ENCODE data around the gene EPHA5.

EPHA5 gene

DNA sequence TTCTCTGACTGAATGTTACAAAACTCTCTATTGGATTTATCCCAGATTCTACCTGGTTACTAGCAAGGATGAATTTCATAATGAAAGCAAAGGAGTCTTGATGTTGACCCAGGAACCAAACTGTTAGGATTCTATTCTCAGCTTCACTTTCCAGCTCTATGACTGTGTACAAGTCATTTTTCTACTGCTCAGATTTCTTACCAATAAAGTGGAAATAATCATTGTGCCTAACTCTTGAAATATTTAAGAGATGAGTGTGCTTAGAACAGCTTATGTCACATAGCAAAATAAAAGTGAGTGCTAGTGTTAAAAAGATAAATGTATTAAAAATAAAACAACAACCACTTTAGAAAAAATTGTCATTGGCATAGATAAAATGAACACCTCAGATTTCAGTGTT is 45.6 kb downstream of the EPHA5 start:
- no peak overlapping the region for H2AFZ ChIP-seq (ENCODE audit: insufficient read depth, low read length, poor library complexity)
- H3K14ac ChIP-seq (ENCODE audit: low read length), result no peak overlapping the region
- no peaks in the 10 kb centered on the region for H3K79me2 ChIP-seq (ENCODE audit: control insufficient read depth, insufficient read depth, low read length, poor library complexity)
- H3K9ac ChIP-seq (ENCODE audit: low read length), result no peak overlapping the region
- no peak overlapping the region for H3K18ac ChIP-seq (ENCODE audit: low read length)
- no peaks in the 10 kb centered on the region for H3K27me3 ChIP-seq (ENCODE audit: insufficient read depth, low read length)
- no peak overlapping the region for H2BK120ac ChIP-seq (ENCODE audit: insufficient read depth, low read length, poor library complexity)
- no peaks in the 10 kb centered on the region for H3K4me1 ChIP-seq (ENCODE audit: control insufficient read depth in 1 of 2, insufficient read depth in 2 of 2, low read length in 2 of 2)
- no peaks in the 10 kb centered on the region for H3K79me1 ChIP-seq (ENCODE audit: low read length)
- H3K23ac ChIP-seq (ENCODE audit: low read length), result no peak overlapping the region
- no peak overlapping the region for H3K4me2 ChIP-seq (ENCODE audit: low read length)
- no peak overlapping the region for H4K8ac ChIP-seq (ENCODE audit: low read depth, low read length)
- H3K4ac ChIP-seq (ENCODE audit: low read depth, low read length), result no peak overlapping the region
- H2AK5ac ChIP-seq (ENCODE audit: low read length), result no peak overlapping the region
- H4K12ac ChIP-seq (ENCODE audit: low read depth, low read length), result no peak overlapping the region
- no peaks in the 10 kb centered on the region for H3K36me3 ChIP-seq (ENCODE audit: control insufficient read depth in 1 of 2, insufficient read depth in 2 of 2, low read length in 2 of 2)
- H3K27ac ChIP-seq (ENCODE audit: low read depth, low read length), result no peak overlapping the region
- no peak overlapping the region for H4K91ac ChIP-seq (ENCODE audit: low read depth, low read length)
- H2BK12ac ChIP-seq (ENCODE audit: low read length), result no peak overlapping the region
- H3K9me3 ChIP-seq (ENCODE audit: insufficient read depth, low read depth, low read length), result no peaks in the 10 kb centered on the region
- DNase-seq, result no peak
- H2BK5ac ChIP-seq (ENCODE audit: low read depth, low read length, poor library complexity), result no peak overlapping the region
- H3K4me3 ChIP-seq (ENCODE audit: low read depth, low read length), result no peak overlapping the region

GRCh38 chr4:65623506-65623905 is 46.8 kb downstream of the EPHA5 start:
- Histone ChIP-seq H2BK120ac (ENCODE audit: insufficient read depth, low read length, poor library complexity) (no peak overlapping the region), H3K4me3 (ENCODE audit: low read depth, low read length) (no peak overlapping the region), H3K4me1 (ENCODE audit: control insufficient read depth in 1 of 2, insufficient read depth in 2 of 2, low read length in 2 of 2) (no peaks in the 10 kb centered on the region), H2AK5ac (ENCODE audit: low read length) (no peak overlapping the region), H3K14ac (ENCODE audit: low read length) (no peak overlapping the region), H3K23ac (ENCODE audit: low read length) (no peak overlapping the region), H4K12ac (ENCODE audit: low read depth, low read length) (no peak overlapping the region), H2BK5ac (ENCODE audit: low read depth, low read length, poor library complexity) (no peak overlapping the region), H4K8ac (ENCODE audit: low read depth, low read length) (no peak overlapping the region), H3K9me3 (ENCODE audit: insufficient read depth, low read depth, low read length) (no peaks in the 10 kb centered on the region), H3K4ac (ENCODE audit: low read depth, low read length) (no peak overlapping the region), H3K79me2 (ENCODE audit: control insufficient read depth, insufficient read depth, low read length, poor library complexity) (no peaks in the 10 kb centered on the region), H3K9ac (ENCODE audit: low read length) (no peak overlapping the region), H3K4me2 (ENCODE audit: low read length) (no peak overlapping the region), H3K27me3 (ENCODE audit: insufficient read depth, low read length) (no peaks in the 10 kb centered on the region), H2BK12ac (ENCODE audit: low read length) (no peak overlapping the region), H2AFZ (ENCODE audit: insufficient read depth, low read length, poor library complexity) (no peak overlapping the region), H3K27ac (ENCODE audit: low read depth, low read length) (no peak overlapping the region), H3K79me1 (ENCODE audit: low read length) (no peaks in the 10 kb centered on the region), H3K18ac (ENCODE audit: low read length) (no peak overlapping the region), H3K36me3 (ENCODE audit: control insufficient read depth in 1 of 2, insufficient read depth in 2 of 2, low read length in 2 of 2) (no peaks in the 10 kb centered on the region), H4K91ac (ENCODE audit: low read depth, low read length) (no peak overlapping the region)
- no CpG with 5 or more reads among the region's 1 CpG for WGBS (ENCODE audit: extremely low coverage, insufficient coverage, insufficient read length)
- peak in 1 of 2 donors; percentile 43 for DNase-seq

DNA sequence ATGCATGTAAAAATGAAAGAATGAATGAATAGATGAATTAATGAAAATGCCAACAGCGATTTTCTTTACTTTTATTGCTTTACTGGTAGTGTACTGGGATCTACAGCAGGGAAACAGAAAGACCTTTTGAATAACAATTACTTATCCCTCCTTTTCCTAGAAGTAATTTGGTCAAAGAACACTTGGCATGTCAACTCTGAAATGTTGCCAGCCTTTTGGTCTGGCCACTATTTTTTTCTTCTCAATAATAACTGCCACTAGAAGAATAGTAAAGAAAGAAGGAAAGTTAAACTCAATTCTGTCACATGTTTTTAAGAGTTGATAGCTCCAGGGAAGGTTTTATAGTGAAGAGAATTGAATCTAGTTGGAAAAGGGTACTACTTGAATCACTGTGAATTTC is 52.9 kb downstream of the EPHA5 start:
- no peak overlapping the region for H2AK5ac ChIP-seq (ENCODE audit: low read length)
- WGBS (ENCODE audit: extremely low coverage, insufficient coverage, insufficient read length), result no CpG with 5 or more reads among the region's 1 CpG
- no peak overlapping the region for H3K18ac ChIP-seq (ENCODE audit: low read length)
- H4K91ac ChIP-seq (ENCODE audit: low read depth, low read length), result no peak overlapping the region
- H3K4ac ChIP-seq (ENCODE audit: low read depth, low read length), result no peak overlapping the region
- no peaks in the 10 kb centered on the region for H3K9me3 ChIP-seq (ENCODE audit: insufficient read depth, low read depth, low read length)
- H4K12ac ChIP-seq (ENCODE audit: low read depth, low read length), result no peak overlapping the region
- H4K8ac ChIP-seq (ENCODE audit: low read depth, low read length), result no peak overlapping the region
- no peaks in the 10 kb centered on the region for H3K36me3 ChIP-seq (ENCODE audit: control insufficient read depth in 1 of 2, insufficient read depth in 2 of 2, low read length in 2 of 2)
- H3K23ac ChIP-seq (ENCODE audit: low read length), result no peak overlapping the region
- no peak overlapping the region for H3K4me3 ChIP-seq (ENCODE audit: low read depth, low read length)
- no peak overlapping the region for H3K4me2 ChIP-seq (ENCODE audit: low read length)
- DNase-seq, result no peak
- H2BK120ac ChIP-seq (ENCODE audit: insufficient read depth, low read length, poor library complexity), result no peak overlapping the region
- no peaks in the 10 kb centered on the region for H3K4me1 ChIP-seq (ENCODE audit: control insufficient read depth in 1 of 2, insufficient read depth in 2 of 2, low read length in 2 of 2)
- no peak overlapping the region for H3K9ac ChIP-seq (ENCODE audit: low read length)
- H2BK5ac ChIP-seq (ENCODE audit: low read depth, low read length, poor library complexity), result no peak overlapping the region
- H2BK12ac ChIP-seq (ENCODE audit: low read length), result no peak overlapping the region
- no peak overlapping the region for H3K14ac ChIP-seq (ENCODE audit: low read length)
- no peak overlapping the region for H2AFZ ChIP-seq (ENCODE audit: insufficient read depth, low read length, poor library complexity)
- no peaks in the 10 kb centered on the region for H3K79me2 ChIP-seq (ENCODE audit: control insufficient read depth, insufficient read depth, low read length, poor library complexity)
- no peaks in the 10 kb centered on the region for H3K27me3 ChIP-seq (ENCODE audit: insufficient read depth, low read length)
- H3K79me1 ChIP-seq (ENCODE audit: low read length), result no peaks in the 10 kb centered on the region
- H3K27ac ChIP-seq (ENCODE audit: low read depth, low read length), result no peak overlapping the region

GRCh38 chr4:65604515-65604914 is 65.8 kb downstream of the EPHA5 start:
- Histone ChIP-seq H4K12ac (ENCODE audit: low read depth, low read length) (no peak overlapping the region), H3K4me3 (ENCODE audit: low read depth, low read length) (no peak overlapping the region), H3K79me2 (ENCODE audit: control insufficient read depth, insufficient read depth, low read length, poor library complexity) (no peaks in the 10 kb centered on the region), H2AFZ (ENCODE audit: insufficient read depth, low read length, poor library complexity) (no peak overlapping the region), H3K9me3 (ENCODE audit: insufficient read depth, low read depth, low read length) (no peaks in the 10 kb centered on the region), H3K14ac (ENCODE audit: low read length) (no peak overlapping the region), H3K23ac (ENCODE audit: low read length) (no peak overlapping the region), H3K4me2 (ENCODE audit: low read length) (no peak overlapping the region), H3K4ac (ENCODE audit: low read depth, low read length) (no peak overlapping the region), H3K18ac (ENCODE audit: low read length) (no peak overlapping the region), H3K4me1 (ENCODE audit: control insufficient read depth in 1 of 2, insufficient read depth in 2 of 2, low read length in 2 of 2) (no peaks in the 10 kb centered on the region), H2AK5ac (ENCODE audit: low read length) (no peak overlapping the region), H3K36me3 (ENCODE audit: control insufficient read depth in 1 of 2, insufficient read depth in 2 of 2, low read length in 2 of 2) (no peaks in the 10 kb centered on the region), H2BK5ac (ENCODE audit: low read depth, low read length, poor library complexity) (no peak overlapping the region), H3K79me1 (ENCODE audit: low read length) (no peaks in the 10 kb centered on the region), H4K91ac (ENCODE audit: low read depth, low read length) (no peak overlapping the region), H4K8ac (ENCODE audit: low read depth, low read length) (no peak overlapping the region), H2BK12ac (ENCODE audit: low read length) (no peak overlapping the region), H3K9ac (ENCODE audit: low read length) (no peak overlapping the region), H3K27ac (ENCODE audit: low read depth, low read length) (no peak overlapping the region), H2BK120ac (ENCODE audit: insufficient read depth, low read length, poor library complexity) (no peak overlapping the region), H3K27me3 (ENCODE audit: insufficient read depth, low read length) (no peaks in the 10 kb centered on the region)
- no CpG with 5 or more reads among the region's 1 CpG for WGBS (ENCODE audit: extremely low coverage, insufficient coverage, insufficient read length)
- no peak for DNase-seq

GRCh38 chr4:65600656-65601055 is 69.6 kb downstream of the EPHA5 start:
- Histone ChIP-seq H3K27ac (ENCODE audit: low read depth, low read length) (no peak overlapping the region), H2BK12ac (ENCODE audit: low read length) (no peak overlapping the region), H4K8ac (ENCODE audit: low read depth, low read length) (no peak overlapping the region), H3K79me1 (ENCODE audit: low read length) (no peaks in the 10 kb centered on the region), H3K4me2 (ENCODE audit: low read length) (no peak overlapping the region), H3K36me3 (ENCODE audit: control insufficient read depth in 1 of 2, insufficient read depth in 2 of 2, low read length in 2 of 2) (no peaks in the 10 kb centered on the region), H2AK5ac (ENCODE audit: low read length) (no peak overlapping the region), H3K27me3 (ENCODE audit: insufficient read depth, low read length) (no peaks in the 10 kb centered on the region), H2BK5ac (ENCODE audit: low read depth, low read length, poor library complexity) (no peak overlapping the region), H4K12ac (ENCODE audit: low read depth, low read length) (no peak overlapping the region), H3K4me1 (ENCODE audit: control insufficient read depth in 1 of 2, insufficient read depth in 2 of 2, low read length in 2 of 2) (no peaks in the 10 kb centered on the region), H2BK120ac (ENCODE audit: insufficient read depth, low read length, poor library complexity) (no peak overlapping the region), H3K9me3 (ENCODE audit: insufficient read depth, low read depth, low read length) (no peaks in the 10 kb centered on the region), H3K4ac (ENCODE audit: low read depth, low read length) (no peak overlapping the region), H4K91ac (ENCODE audit: low read depth, low read length) (no peak overlapping the region), H3K23ac (ENCODE audit: low read length) (no peak overlapping the region), H3K14ac (ENCODE audit: low read length) (no peak overlapping the region), H3K18ac (ENCODE audit: low read length) (no peak overlapping the region), H3K4me3 (ENCODE audit: low read depth, low read length) (no peak overlapping the region), H3K79me2 (ENCODE audit: control insufficient read depth, insufficient read depth, low read length, poor library complexity) (no peaks in the 10 kb centered on the region), H3K9ac (ENCODE audit: low read length) (no peak overlapping the region), H2AFZ (ENCODE audit: insufficient read depth, low read length, poor library complexity) (no peak overlapping the region)
- WGBS (ENCODE audit: extremely low coverage, insufficient coverage, insufficient read length), result no CpG with 5 or more reads among the region's 3 CpGs
- DNase-seq, result no peak
